ENCODE results near the gene ATAD5. TPM values are rescaled to one million over a fixed set of nuclear protein-coding genes. Genes with fewer than 3 reads are reported as not detected.
A peak's percentile ranks its signal among the peaks of the same experiment; 100 is the strongest.

Gene ATAD5
- total RNA-seq, 3 donors from 2014 or later, result 1.3 to 3.1 (median 1.6) TPM

DNA sequence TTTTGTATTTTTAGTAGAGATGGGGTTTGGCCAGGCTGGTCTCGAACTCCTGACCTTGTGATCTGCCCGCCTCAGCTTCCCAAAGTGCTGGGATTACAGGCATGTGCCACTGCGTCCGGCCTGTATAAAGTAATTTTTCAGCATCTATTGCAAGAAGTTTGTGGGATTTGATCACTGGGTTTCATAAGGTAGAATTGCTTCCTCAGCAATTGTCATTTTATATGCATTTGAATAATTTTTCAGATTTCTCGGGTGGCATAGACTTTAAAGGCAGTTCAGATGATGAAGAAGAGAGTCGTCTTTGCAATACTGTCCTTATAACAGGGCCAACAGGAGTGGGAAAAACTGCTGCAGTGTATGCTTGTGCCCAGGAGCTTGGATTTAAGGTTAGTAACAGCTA is 37.2 kb downstream of the ATAD5 start:
- Histone ChIP-seq H3K27me3 (no peaks in the 10 kb centered on the region), H3K4me1 (no peaks in the 10 kb centered on the region), H3K4me3 (no peak overlapping the region), H3K36me3 (no peaks in the 10 kb centered on the region), H3K27ac (no peak overlapping the region), H3K9me3 (no peaks in the 10 kb centered on the region)
- no peak for DNase-seq (ENCODE audit: low spot score in 2 of 2)
- intact Hi-C loops (cut with DNase I; ENCODE audit: low total_unique reads), result no loop called here
- TF ChIP-seq POLR2AphosphoS5 (IDR thresholded peaks at IDR 0.05), result no peak
- no peak for TF ChIP-seq POLR2A (IDR thresholded peaks at IDR 0.05)
- no peak for TF ChIP-seq CTCF (IDR thresholded peaks at IDR 0.05)

DNA sequence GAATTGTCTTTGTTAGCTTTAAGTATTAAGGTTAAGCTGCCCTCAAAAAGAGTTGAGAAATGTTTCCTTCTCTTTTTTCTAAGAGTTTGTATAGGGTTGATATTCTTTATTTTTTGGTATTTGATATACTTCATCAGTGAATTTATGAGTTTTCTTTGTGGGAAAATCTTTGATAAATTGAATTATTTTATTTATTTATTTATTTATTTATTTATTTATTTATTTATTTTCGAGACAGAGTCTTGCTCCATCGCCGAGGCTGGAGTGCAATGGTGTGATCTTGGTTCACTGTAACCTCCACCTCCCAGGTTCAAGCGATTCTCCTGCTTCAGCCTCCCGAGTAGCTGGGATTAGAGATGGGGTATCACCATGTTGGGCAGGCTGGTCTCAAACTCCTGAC is 54.4 kb downstream of the ATAD5 start:
- no peak overlapping the region for H3K4me3 ChIP-seq
- H3K4me1 ChIP-seq, result no peaks in the 10 kb centered on the region
- H3K36me3 ChIP-seq, result no peaks in the 10 kb centered on the region
- H3K27me3 ChIP-seq, result no peaks in the 10 kb centered on the region
- TF ChIP-seq POLR2A (IDR thresholded peaks at IDR 0.05), result no peak
- intact Hi-C loops (cut with DNase I; ENCODE audit: low total_unique reads), result no loop called here
- no peak overlapping the region for H3K27ac ChIP-seq
- no peaks in the 10 kb centered on the region for H3K9me3 ChIP-seq
- DNase-seq (ENCODE audit: low spot score in 2 of 2), result no peak

GRCh38 chr17:30894236-30894635 is 62.5 kb downstream of the ATAD5 start:
- no peaks in the 10 kb centered on the region for H3K36me3 ChIP-seq
- TF ChIP-seq CTCF (IDR thresholded peaks at IDR 0.05) (no peak), POLR2AphosphoS5 (IDR thresholded peaks at IDR 0.05) (no peak), POLR2A (IDR thresholded peaks at IDR 0.05) (no peak)
- H3K4me3 ChIP-seq, result no peak overlapping the region
- DNase-seq (ENCODE audit: low spot score in 2 of 2), result no peak
- H3K4me1 ChIP-seq, result no peaks in the 10 kb centered on the region
- intact Hi-C loops (cut with DNase I; ENCODE audit: low total_unique reads), result no loop called here
- no peak overlapping the region for H3K27ac ChIP-seq
- H3K9me3 ChIP-seq, result no peaks in the 10 kb centered on the region
- H3K27me3 ChIP-seq, result no peaks in the 10 kb centered on the region

DNA sequence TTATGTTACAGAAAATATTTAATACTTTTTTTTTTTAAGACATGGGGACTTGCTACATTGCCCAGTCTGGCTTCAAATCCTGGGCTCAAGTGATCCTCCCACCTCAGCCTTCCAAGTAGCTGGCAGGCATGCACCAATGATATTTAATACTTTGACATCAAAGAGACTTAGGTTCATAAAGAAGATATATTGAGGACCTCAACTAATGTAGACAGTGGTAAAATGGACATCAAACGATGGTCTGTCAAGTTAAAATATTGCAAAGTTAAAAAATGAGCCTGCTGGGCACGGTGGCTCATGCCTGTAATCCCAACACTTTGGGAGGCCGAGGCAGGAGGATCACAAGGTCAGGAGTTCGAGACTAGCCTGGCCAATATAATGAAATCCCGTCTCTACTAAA is 65.5 kb downstream of the ATAD5 start:
- Histone ChIP-seq H3K27ac (no peak overlapping the region), H3K27me3 (no peaks in the 10 kb centered on the region), H3K4me1 (no peaks in the 10 kb centered on the region), H3K36me3 (peaks cover 6% of the 10 kb centered on the region), H3K9me3 (no peaks in the 10 kb centered on the region), H3K4me3 (no peak overlapping the region)
- intact Hi-C loops (cut with DNase I; ENCODE audit: low total_unique reads), result no loop called here
- TF ChIP-seq POLR2A (IDR thresholded peaks at IDR 0.05) (no peak), CTCF (IDR thresholded peaks at IDR 0.05) (no peak), POLR2AphosphoS5 (IDR thresholded peaks at IDR 0.05) (no peak)
- DNase-seq (ENCODE audit: low spot score in 2 of 2), result no peak

GRCh38 chr17:30905742-30906100 is 74.0 kb downstream of the ATAD5 start:
- H3K27me3 ChIP-seq, result no peaks in the 10 kb centered on the region
- H3K4me1 ChIP-seq, result no peaks in the 10 kb centered on the region
- intact Hi-C loops (cut with DNase I; ENCODE audit: low total_unique reads), result no loop called here
- DNase-seq (ENCODE audit: low spot score in 2 of 2), result no peak
- H3K27ac ChIP-seq, result peak overlapping the region; percentile 82 to 89
- H3K9me3 ChIP-seq, result no peaks in the 10 kb centered on the region
- H3K4me3 ChIP-seq, result peak overlapping the region; percentile 71 to 72 (median 72)
- no peaks in the 10 kb centered on the region for H3K36me3 ChIP-seq
- TF ChIP-seq POLR2A (IDR thresholded peaks at IDR 0.05) (no peak), POLR2AphosphoS5 (IDR thresholded peaks at IDR 0.05) (no peak), CTCF (IDR thresholded peaks at IDR 0.05) (no peak)

All from breast epithelium (tissue), 4 donors.